ENCODE data around the gene DNAH9.

DNA sequence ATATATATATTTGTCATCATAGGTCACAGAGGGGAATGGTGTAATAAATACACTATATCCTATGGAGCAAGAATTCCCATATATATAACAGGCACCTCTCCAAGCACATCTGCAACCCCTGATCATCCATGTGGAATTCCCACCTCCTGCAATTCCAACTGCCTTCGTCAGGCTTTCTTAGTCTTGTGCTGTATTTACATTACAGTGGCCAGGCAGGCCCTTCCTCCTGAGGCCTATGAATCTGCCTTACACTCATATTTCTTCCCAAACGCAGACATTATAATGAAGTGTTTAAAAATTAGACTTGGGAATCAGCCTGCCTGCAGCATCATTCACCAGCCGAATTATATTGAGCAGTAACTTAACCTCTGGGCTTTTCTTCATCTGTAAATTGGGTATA, 19.3 kb upstream of the DNAH9 start:
- TF ChIP-seq, protein P1, sequence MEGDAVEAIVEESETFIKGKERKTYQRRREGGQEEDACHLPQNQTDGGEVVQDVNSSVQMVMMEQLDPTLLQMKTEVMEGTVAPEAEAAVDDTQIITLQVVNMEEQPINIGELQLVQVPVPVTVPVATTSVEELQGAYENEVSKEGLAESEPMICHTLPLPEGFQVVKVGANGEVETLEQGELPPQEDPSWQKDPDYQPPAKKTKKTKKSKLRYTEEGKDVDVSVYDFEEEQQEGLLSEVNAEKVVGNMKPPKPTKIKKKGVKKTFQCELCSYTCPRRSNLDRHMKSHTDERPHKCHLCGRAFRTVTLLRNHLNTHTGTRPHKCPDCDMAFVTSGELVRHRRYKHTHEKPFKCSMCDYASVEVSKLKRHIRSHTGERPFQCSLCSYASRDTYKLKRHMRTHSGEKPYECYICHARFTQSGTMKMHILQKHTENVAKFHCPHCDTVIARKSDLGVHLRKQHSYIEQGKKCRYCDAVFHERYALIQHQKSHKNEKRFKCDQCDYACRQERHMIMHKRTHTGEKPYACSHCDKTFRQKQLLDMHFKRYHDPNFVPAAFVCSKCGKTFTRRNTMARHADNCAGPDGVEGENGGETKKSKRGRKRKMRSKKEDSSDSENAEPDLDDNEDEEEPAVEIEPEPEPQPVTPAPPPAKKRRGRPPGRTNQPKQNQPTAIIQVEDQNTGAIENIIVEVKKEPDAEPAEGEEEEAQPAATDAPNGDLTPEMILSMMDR (IDR thresholded peaks at IDR 0.05): no peak
- no peak for TF ChIP-seq POLR2A (IDR thresholded peaks at IDR 0.05)
